Femur (tissue), 1 donor: ENCODE results near the gene SART3.

Experiments
- DNase-seq: peaks from one replicate; pipeline ENCODE4 v3.0.0-alpha.2; 2017

Gene SART3

GRCh38 chr12:108483213-108484059 is 77.5 kb downstream of the SART3 start:
- no peak for DNase-seq

GRCh38 chr12:108482717-108483212 is 78.2 kb downstream of the SART3 start:
- DNase-seq, result no peak

- DNase-seq, result no peak
Measured at GRCh38 chr12:108479364-108480070, 81.5 kb downstream of the SART3 start.

- DNase-seq, result no peak
Measured at GRCh38 chr12:108478611-108479206, 82.3 kb downstream of the SART3 start.

GRCh38 chr12:108477881-108478259 is 83.1 kb downstream of the SART3 start:
- no peak for DNase-seq

- DNase-seq, result no peak
Measured at GRCh38 chr12:108477055-108477880, 83.7 kb downstream of the SART3 start.

- DNase-seq, result no peak
Measured at GRCh38 chr12:108475396-108475795, 85.6 kb downstream of the SART3 start.

- DNase-seq, result no peak
Measured at GRCh38 chr12:108473400-108474055, 87.4 kb downstream of the SART3 start.
